HepG2 (cell line): ENCODE measurements around the gene GPR61.

Experiments used
- BRCA1 ChIP-seq: sonication (generic); formaldehyde crosslinking; IDR thresholded peaks from 2 replicates; pipeline ENCODE4 v1.4.0; 2020; ENCODE audit warnings: missing genetic modification reagents
- CBX5 ChIP-seq: sonication (generic); formaldehyde crosslinking; IDR thresholded peaks from 2 replicates; pipeline ENCODE4 v1.4.0; 2020; ENCODE audit warnings: missing genetic modification reagents, borderline replicate concordance
- CTCF ChIP-seq: sonication (generic); formaldehyde crosslinking; IDR thresholded peaks from 2 replicates; pipeline ENCODE4 v1.5.0; 2020; ENCODE audit warnings: mild to moderate bottlenecking, missing genetic modification reagents, moderate library complexity
- EZH2 ChIP-seq: conservative IDR thresholded peaks from 2 replicates; pipeline ENCODE4 v1.6.1; 2012; ENCODE audit warnings: mild to moderate bottlenecking, low read depth, low read length, moderate library complexity
- KLF9 ChIP-seq: IDR thresholded peaks from 2 replicates; pipeline ENCODE4 v1.6.1; 2016; ENCODE audit warnings: low read depth
- MIER2 ChIP-seq: IDR thresholded peaks from 2 replicates; pipeline ENCODE4 v1.6.1; 2016; ENCODE audit warnings: missing biosample characterization, missing genetic modification reagents
- NR2C2 ChIP-seq: sonication (generic); formaldehyde crosslinking; IDR thresholded peaks from 2 replicates; pipeline ENCODE4 v1.4.0; 2020; ENCODE audit warnings: missing genetic modification reagents, mild to moderate bottlenecking, moderate library complexity, borderline replicate concordance
- REPIN1 ChIP-seq: sonication (generic); formaldehyde crosslinking; IDR thresholded peaks from 2 replicates; pipeline ENCODE4 v1.8.0; 2022; ENCODE audit warnings: missing genetic modification reagents, low read depth, mild to moderate bottlenecking, borderline replicate concordance
- SAFB2 ChIP-seq: sonication (generic); formaldehyde crosslinking; IDR thresholded peaks from 2 replicates; pipeline ENCODE4 v1.5.1; 2020; ENCODE audit warnings: missing genetic modification reagents, low read depth, mild to moderate bottlenecking, borderline replicate concordance
- ZNF496 ChIP-seq: sonication (generic); formaldehyde crosslinking; IDR thresholded peaks from 2 replicates; pipeline ENCODE4 v1.8.1; 2023; ENCODE audit warnings: mild to moderate bottlenecking, moderate library complexity, missing genetic modification reagents; ENCODE audit not compliant: insufficient replicate concordance
- ZNF672 ChIP-seq: sonication (generic); formaldehyde crosslinking; IDR thresholded peaks from 2 replicates; pipeline ENCODE4 v1.8.1; 2022; ENCODE audit warnings: missing genetic modification reagents

- TF ChIP-seq CTCF (no peak), KLF9 (no peak), CBX5 (CRISPR knock-in tag) (no peak), EZH2 (no peak), NR2C2 (CRISPR knock-in tag) (no peak), REPIN1 (no peak), SAFB2 (CRISPR knock-in tag) (no peak), MIER2 (CRISPR knock-in tag) (no peak), ZNF672 (CRISPR knock-in tag) (no peak), BRCA1 (CRISPR knock-in tag) (no peak), ZNF496 (CRISPR knock-in tag) (no peak)
These were observed 2.1 kb upstream of the GPR61 start for GRCh38 chr1:109537450-109538178.
